Measurements from ENCODE around the gene PSMB3. TPM values are rescaled to one million over a fixed set of nuclear protein-coding genes. Genes with fewer than 3 reads are reported as not detected.

The PSMB3 gene
- polyA plus RNA-seq, 2 of the 4 experiments (the other 2 are of a cell fraction), result 417 to 463 TPM

GRCh38 chr17:38732376-38733281 lies 19.9 kb upstream of the PSMB3 start:
- 90% methylated on average over 7 of the region's 7 CpGs for WGBS (ENCODE audit: missing lambda C conversion rate)

GRCh38 chr17:38733282-38733981 lies 19.1 kb upstream of the PSMB3 start:
- no peak for TF ChIP-seq HEYL (CRISPR knock-in tag; IDR thresholded peaks at IDR 0.05)
- TF ChIP-seq POLR2AphosphoS2 (conservative IDR thresholded peaks at IDR 0.05; ENCODE audit: low read length), result 0 out of 2 replicates have a peak, but pooled peaks have one; percentile 2
- H3K4me3 ChIP-seq, result no peak overlapping the region
- no peak for DNase-seq (ENCODE audit: low read depth in 1 of 2, low spot score in 1 of 2)
- ChIA-PET POLR2A (no interaction called here), CTCF (interaction anchor here (0.6 to 5.7 kb wide), 12 partner anchors 8 to 178 kb away, joined by 3 to 107 read pairs (median 13); partner anchors contain the start of genes EPOP and PCGF2)
- H3K4me1 ChIP-seq, result peaks cover 41% of the 10 kb centered on the region
- 83% methylated on average over 9 of the region's 9 CpGs for WGBS (ENCODE audit: missing lambda C conversion rate)
- FAIRE-seq, result no peak
- H3K9me3 ChIP-seq, result no peaks in the 10 kb centered on the region
- 0 out of 6 replicates have a peak overlapping the region, but pooled peaks of 1 of the 2 experiments have one; percentile 4 for H3K27ac ChIP-seq
- ATAC-seq, result no peak
- no peak overlapping the region for H3K4me2 ChIP-seq

More at GRCh38 chr17:38732376-38733281, 19.9 kb upstream of the PSMB3 start:
- CTCF ChIA-PET, result interaction anchor here (0.9 to 5.7 kb wide), 10 partner anchors 7 to 175 kb away, joined by 3 to 107 read pairs (median 9); partner anchors contain the start of genes EPOP and PCGF2
- Histone ChIP-seq H3K27ac (no peak overlapping the region), H3K4me2 (peak overlapping the region; percentile 91; the same call in 2 of the 3 replicates), H3K9me3 (no peaks in the 10 kb centered on the region), H3K4me3 (no peak overlapping the region), H3K4me1 (peaks cover 41% of the 10 kb centered on the region)
- FAIRE-seq, result no peak
- ATAC-seq, result no peak
- POLR2A ChIA-PET, result no interaction called here
- TF ChIP-seq SREBF2 (IDR thresholded peaks at IDR 0.05), result no peak
- 0 out of 2 replicates have a peak, but pooled peaks have one; percentile 0 for TF ChIP-seq NFE2L2 (conservative IDR thresholded peaks at IDR 0.05; ENCODE audit: low read length)
- TF ChIP-seq PBX3 (IDR thresholded peaks at IDR 0.05), result no peak
- TF ChIP-seq USF2 (IDR thresholded peaks at IDR 0.05), result no peak
- no peak for TF ChIP-seq FOSL2 (IDR thresholded peaks at IDR 0.05)
- TF ChIP-seq FOSL2 (CRISPR knock-in tag; IDR thresholded peaks at IDR 0.05), result no peak
- no peak for TF ChIP-seq MAX (IDR thresholded peaks at IDR 0.05)
- TF ChIP-seq ATOH8 (CRISPR knock-in tag; IDR thresholded peaks at IDR 0.05; ENCODE audit: low read depth), result no peak
- TF ChIP-seq PHF8 (IDR thresholded peaks at IDR 0.05; ENCODE audit: borderline replicate concordance, low read depth), result no peak
- TF ChIP-seq POLR2AphosphoS2 (conservative IDR thresholded peaks at IDR 0.05; ENCODE audit: low read length), result 0 out of 2 replicates have a peak, but pooled peaks have one; percentile 44
- no peak for TF ChIP-seq TP53 (CRISPR knock-in tag; IDR thresholded peaks at IDR 0.05)
- no peak for DNase-seq (ENCODE audit: low read depth in 1 of 2, low spot score in 1 of 2)

GRCh38 chr17:38733982-38734973 lies 18.3 kb upstream of the PSMB3 start:
- CTCF ChIA-PET, result interaction anchor here (0.5 to 5.7 kb wide), 46 partner anchors 8 to 418 kb away, joined by 3 to 107 read pairs (median 6); partner anchors contain the start of genes CWC25, EPOP, PCGF2 and PLXDC1
- H3K4me3 ChIP-seq, result no peak overlapping the region
- FAIRE-seq, result no peak
- DNase-seq (ENCODE audit: low read depth in 1 of 2, low spot score in 1 of 2), result peak; percentile 67 to 75
- ATAC-seq, result peak; percentile 17 to 48; a peak in 3 of 6 replicates
- no peaks in the 10 kb centered on the region for H3K9me3 ChIP-seq
- TF ChIP-seq GATA3 (IDR thresholded peaks at IDR 0.05; ENCODE audit: borderline replicate concordance), result no peak
- peak in 1 of 2 experiments; percentile 32; a peak in 2 of 5 replicates for TF ChIP-seq RAD21 (conservative IDR thresholded peaks at IDR 0.05 in 1 of 2, IDR thresholded peaks at IDR 0.05 in 1 of 2)
- TF ChIP-seq PBX3 (IDR thresholded peaks at IDR 0.05), result peak; percentile 37; the same call in 1 of the 2 replicates
- TF ChIP-seq JUN (IDR thresholded peaks at IDR 0.05), result peak in 1 of 2 experiments; percentile 27; a peak in 1 of 5 replicates
- no peak for TF ChIP-seq ZNF302 (CRISPR knock-in tag; IDR thresholded peaks at IDR 0.05)
- no peak for TF ChIP-seq CHD2 (IDR thresholded peaks at IDR 0.05; ENCODE audit: low read length, partially characterized antibody)
- POLR2A ChIA-PET, result interaction anchor here (1.0 to 1.7 kb wide), 2 partner anchors 58 to 60 kb away, joined by 3 to 7 read pairs; partner anchors contain the start of gene EPOP
- H3K4me1 ChIP-seq, result peaks cover 39% of the 10 kb centered on the region
- no peak overlapping the region for H3K27ac ChIP-seq
- WGBS (ENCODE audit: missing lambda C conversion rate), result 62% methylated on average over 13 of the region's 15 CpGs
- no peak overlapping the region for H3K4me2 ChIP-seq

All from A549 (cell line).